Fibroblast of skin of right quadriceps (primary cell): Measurements from ENCODE around the gene PCLO.

Experiments used
- DNase-seq: peaks from one replicate; pipeline ENCODE4 v3.0.0-alpha.2; 2013

PCLO gene

GRCh38 chr7:83162402-83163256, at the start of gene PCLO:
Gene PCLO (minus strand): TSS chr7:83162884. CDS start chr7:83162592, 292 bp downstream.
- DNase-seq: peak; percentile 30

GRCh38 chr7:83211685-83212084, 49.0 kb upstream of the PCLO start:
- no peak for DNase-seq

- DNase-seq: no peak
Observed at GRCh38 chr7:83210479-83210878, 47.8 kb upstream of the PCLO start.

GRCh38 chr7:83204715-83205114, 42.0 kb upstream of the PCLO start:
- DNase-seq: no peak

- no peak for DNase-seq
Observed at GRCh38 chr7:83201355-83201754, 38.7 kb upstream of the PCLO start.

- DNase-seq: no peak
Observed at GRCh38 chr7:83190659-83191389, 28.1 kb upstream of the PCLO start.

GRCh38 chr7:83178796-83179195, 16.1 kb upstream of the PCLO start:
- DNase-seq: peak; percentile 2

GRCh38 chr7:83178066-83178465, 15.4 kb upstream of the PCLO start:
- DNase-seq: no peak

GRCh38 chr7:83173664-83174063, 11.0 kb upstream of the PCLO start:
- DNase-seq: no peak

GRCh38 chr7:83166781-83167180, 4.1 kb upstream of the PCLO start:
- DNase-seq: no peak

GRCh38 chr7:83161899-83162401, 734 bp downstream of the PCLO start:
- no peak for DNase-seq

GRCh38 chr7:83161186-83161585, 1.5 kb downstream of the PCLO start:
- DNase-seq: no peak

- no peak for DNase-seq
Observed at GRCh38 chr7:83159731-83160130, 3.0 kb downstream of the PCLO start.

- DNase-seq: no peak
Observed at GRCh38 chr7:83156006-83156405, 6.7 kb downstream of the PCLO start.

GRCh38 chr7:83155407-83155806, 7.3 kb downstream of the PCLO start:
- no peak for DNase-seq

- DNase-seq: no peak
Observed at GRCh38 chr7:83153419-83153818, 9.3 kb downstream of the PCLO start.

GRCh38 chr7:83150310-83150709, 12.4 kb downstream of the PCLO start:
- DNase-seq: no peak

- DNase-seq: peak; percentile 5
Observed at GRCh38 chr7:83149466-83149865, 13.2 kb downstream of the PCLO start.

- DNase-seq: peak; percentile 3
Observed at GRCh38 chr7:83148776-83149175, 13.9 kb downstream of the PCLO start.

GRCh38 chr7:83143107-83143506, 19.6 kb downstream of the PCLO start:
- no peak for DNase-seq

- no peak for DNase-seq
Observed at GRCh38 chr7:83142365-83142764, 20.3 kb downstream of the PCLO start.

GRCh38 chr7:83141927-83142326, 20.8 kb downstream of the PCLO start:
- DNase-seq: no peak

- no peak for DNase-seq
Observed at GRCh38 chr7:83130623-83131545, 31.8 kb downstream of the PCLO start.
